Measurements from ENCODE around the gene RAVER1. TPM values are rescaled to one million over a fixed set of nuclear protein-coding genes. Genes with fewer than 3 reads are reported as not detected.
A peak's percentile ranks its signal among the peaks of the same experiment; 100 is the strongest.

Gene RAVER1
- total RNA-seq, 1 experiment from 2014 or later = 55.6 TPM

DNA sequence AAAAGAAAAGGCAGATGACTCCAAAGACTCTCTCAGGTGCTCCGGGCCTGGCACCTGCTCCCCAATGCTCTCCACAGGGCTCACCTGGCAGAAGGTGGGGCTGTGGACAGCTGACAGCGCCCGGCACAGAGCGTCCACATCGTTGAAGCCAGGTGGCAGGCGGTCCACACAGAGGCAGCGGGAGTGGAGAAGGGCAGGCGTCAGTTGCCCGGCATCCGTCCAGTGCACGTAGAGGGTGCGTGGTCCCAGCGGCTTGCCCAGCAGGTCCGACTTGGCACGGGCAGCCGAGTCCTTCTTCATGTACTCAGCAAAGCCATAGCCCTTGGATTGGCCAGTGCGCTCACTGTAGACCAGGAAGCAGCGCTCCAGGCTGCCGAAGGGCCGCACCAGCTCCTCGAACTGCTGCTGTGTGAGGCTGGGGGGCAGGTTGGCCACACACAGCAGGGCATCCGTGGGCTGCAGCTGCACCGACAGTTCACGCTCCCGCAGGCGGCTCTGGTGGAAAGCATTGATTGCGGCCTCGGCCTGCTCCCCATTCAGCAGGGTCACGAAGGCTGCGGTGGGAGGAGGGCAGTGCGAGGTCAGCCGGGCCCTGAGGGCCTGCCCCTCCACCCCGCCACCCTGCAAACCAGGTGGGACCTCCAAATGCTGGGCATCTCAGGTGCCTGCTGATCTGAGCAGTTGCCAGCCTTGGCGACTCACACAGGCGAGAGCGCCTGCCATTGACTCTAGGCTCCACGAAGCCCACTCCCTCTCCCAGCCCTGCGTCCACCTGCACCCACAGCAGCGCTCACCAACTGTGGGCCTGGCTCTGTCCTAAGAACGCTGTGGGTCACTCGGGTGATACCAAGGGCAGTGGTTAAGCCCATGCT lies 4.5 kb downstream of the RAVER1 start:
- no peak overlapping the region for H3K27ac ChIP-seq (ENCODE audit: low read length)
- peaks cover 5% of the 10 kb centered on the region; the same call in 1 of the 2 replicates for H3K4me1 ChIP-seq (ENCODE audit: control insufficient read depth, insufficient read depth, low read length)
- no peak for DNase-seq (ENCODE audit: low read depth, low spot score)
- ChIA-PET POLR2A (no interaction called here), CTCF (no interaction called here)
- no peak overlapping the region for H3K4me3 ChIP-seq (ENCODE audit: low read depth in 2 of 2, low read length in 2 of 2)
- no peak for ATAC-seq
- intact Hi-C loops (cut with micrococcal nuclease; ENCODE audit: unreplicated experiment) (no loop called here), in situ Hi-C loops (cut with HindIII; ENCODE audit: low pct_unique_long_range_greater_than_20kb, low sequenced_read_pairs) (no loop called here)
- BruUV-seq (replicated peaks) = TSS peak; percentile 8
- no peaks in the 10 kb centered on the region for H3K27me3 ChIP-seq (ENCODE audit: control insufficient read depth, insufficient read depth, low read length)
- H3K36me3 ChIP-seq (ENCODE audit: control insufficient read depth, insufficient read depth, low read length) = peaks cover 12% of the 10 kb centered on the region
- TF ChIP-seq CTCF (IDR thresholded peaks at IDR 0.05) (no peak), TCF7L2 (IDR thresholded peaks at IDR 0.05; ENCODE audit: low read depth, low read length) (no peak), REST (IDR thresholded peaks at IDR 0.05; ENCODE audit: insufficient read depth in 1 of 2, low read depth in 2 of 2, low read length in 1 of 2) (no peak), SIN3A (IDR thresholded peaks at IDR 0.05; ENCODE audit: borderline replicate concordance, insufficient read depth, low read depth, low read length) (no peak), POLR2AphosphoS5 (IDR thresholded peaks at IDR 0.05; ENCODE audit: low read depth, low read length) (no peak)
- no peaks in the 10 kb centered on the region for H3K9me3 ChIP-seq (ENCODE audit: control insufficient read depth, insufficient read depth, low read depth, low read length)

- H3K4me3 ChIP-seq (ENCODE audit: low read depth in 2 of 2, low read length in 2 of 2) = no peak overlapping the region
- TF ChIP-seq CTCF (IDR thresholded peaks at IDR 0.05) (no peak), SIN3A (IDR thresholded peaks at IDR 0.05; ENCODE audit: borderline replicate concordance, insufficient read depth, low read depth, low read length) (no peak), TCF7L2 (IDR thresholded peaks at IDR 0.05; ENCODE audit: low read depth, low read length) (no peak), REST (IDR thresholded peaks at IDR 0.05; ENCODE audit: insufficient read depth in 1 of 2, low read depth in 2 of 2, low read length in 1 of 2) (no peak), POLR2AphosphoS5 (IDR thresholded peaks at IDR 0.05; ENCODE audit: low read depth, low read length) (no peak)
- in situ Hi-C loops (cut with HindIII; ENCODE audit: low pct_unique_long_range_greater_than_20kb, low sequenced_read_pairs) = no loop called here
- H3K27me3 ChIP-seq (ENCODE audit: control insufficient read depth, insufficient read depth, low read length) = no peaks in the 10 kb centered on the region
- POLR2A ChIA-PET = no interaction called here
- peaks cover 10% of the 10 kb centered on the region for H3K36me3 ChIP-seq (ENCODE audit: control insufficient read depth, insufficient read depth, low read length)
- intact Hi-C loops (cut with micrococcal nuclease; ENCODE audit: unreplicated experiment) = no loop called here
- DNase-seq (ENCODE audit: low read depth, low spot score) (no peak), ATAC-seq (no peak)
- H3K9me3 ChIP-seq (ENCODE audit: control insufficient read depth, insufficient read depth, low read depth, low read length) = no peaks in the 10 kb centered on the region
- H3K27ac ChIP-seq (ENCODE audit: low read length) = no peak overlapping the region
- peaks cover 5% of the 10 kb centered on the region; the same call in 1 of the 2 replicates for H3K4me1 ChIP-seq (ENCODE audit: control insufficient read depth, insufficient read depth, low read length)
- no TSS peak for BruUV-seq (replicated peaks)
- CTCF ChIA-PET = no interaction called here
These were observed 5.5 kb downstream of the RAVER1 start for GRCh38 chr19:10327793-10328192.

Data from Panc1 (cell line).